T47D (cell line): ENCODE measurements around the gene CCDC74A.
"Not testable (repeated sequence)": the region's sequence is repeated elsewhere in the genome, so short reads cannot be mapped to it uniquely, and the experiment has no call there.

Experiments used
- DNase-seq, 2 experiments: peaks; one replicate each; pipeline versions ENCODE4 v3.0.0 to v3.0.0-alpha.2; 2011 to 2012; ENCODE audit warnings: low read depth in 1 of 2, low spot score in 1 of 2
- JUND ChIP-seq: IDR thresholded peaks from 2 replicates; pipeline ENCODE4 v1.6.1; 2012; ENCODE audit warnings: low read depth
- in situ Hi-C: cut with HindIII; loops from 2 replicates; pipeline ENCODE4 v1.10.0; 2016; ENCODE audit warnings: low sequenced_read_pairs, low pct_unique_long_range_greater_than_20kb

CCDC74A gene

DNA sequence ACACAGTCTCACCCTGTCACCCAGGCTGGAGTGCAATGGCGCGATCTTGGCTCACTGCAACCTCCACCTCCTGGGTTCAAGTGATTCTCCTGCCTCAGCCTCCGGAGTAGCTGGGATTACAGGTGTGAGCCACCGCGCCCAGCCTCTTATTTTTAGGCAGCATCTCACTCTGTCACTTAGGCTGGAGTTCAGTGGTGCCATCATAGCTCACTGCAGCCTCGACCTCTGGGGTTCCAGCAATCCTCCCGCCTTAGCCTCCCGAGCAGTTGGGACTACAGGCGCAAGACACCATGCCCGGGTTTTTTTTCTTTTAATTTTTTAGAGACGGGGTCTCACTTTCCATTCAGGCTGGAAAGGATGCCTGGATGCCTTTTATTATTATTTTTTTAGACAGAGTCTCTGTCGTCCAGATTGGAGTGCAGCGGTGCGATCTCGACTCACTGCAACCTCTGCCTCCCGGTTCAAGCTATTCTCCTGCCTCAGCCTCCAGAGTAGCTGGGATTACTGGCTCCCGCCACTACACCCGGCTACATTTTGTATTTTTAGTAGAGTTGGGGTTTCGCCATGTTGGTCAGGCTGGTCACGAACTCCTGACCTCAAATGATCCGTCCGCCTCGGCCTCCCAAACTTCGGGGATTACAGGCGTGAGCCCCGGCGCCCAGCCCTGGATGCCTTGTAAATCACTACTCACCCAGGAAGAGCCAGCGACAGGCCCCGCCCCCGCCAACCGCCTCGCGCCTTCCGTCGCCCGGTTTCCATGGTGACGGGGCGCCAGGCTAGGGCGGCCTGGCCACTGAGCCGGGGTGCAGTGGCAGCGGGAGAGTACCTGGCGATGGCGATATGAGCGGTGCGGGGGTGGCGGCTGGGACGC is at the start of gene CCDC74A:
Gene CCDC74A (plus strand): TSS at position 758 of the 871 bp plus-strand sequence. CDS start 83 bp downstream, at position 841.
- in situ Hi-C loops, result not testable (repeated sequence)
- DNase-seq, result peak in 1 of 2 experiments; percentile 59

GRCh38 chr2:131478074-131478849 is 49.4 kb upstream of the CCDC74A start:
- in situ Hi-C loops, DNase-seq: not testable (repeated sequence)

- in situ Hi-C loops, DNase-seq: not testable (repeated sequence)
These were observed 48.7 kb upstream of the CCDC74A start for GRCh38 chr2:131478850-131479461.

DNA sequence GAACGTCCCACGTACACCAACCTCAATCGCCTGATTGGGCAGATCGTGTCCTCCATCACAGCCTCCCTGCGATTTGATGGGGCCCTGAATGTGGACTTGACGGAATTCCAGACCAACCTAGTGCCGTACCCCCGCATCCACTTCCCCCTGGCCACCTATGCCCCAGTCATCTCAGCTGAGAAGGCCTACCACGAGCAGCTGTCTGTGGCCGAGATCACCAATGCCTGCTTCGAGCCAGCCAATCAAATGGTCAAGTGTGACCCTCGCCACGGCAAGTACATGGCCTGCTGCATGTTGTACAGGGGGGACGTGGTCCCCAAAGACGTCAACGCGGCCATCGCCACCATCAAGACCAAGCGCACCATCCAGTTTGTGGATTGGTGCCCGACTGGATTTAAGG is 47.3 kb upstream of the CCDC74A start:
- in situ Hi-C loops, DNase-seq: not testable (repeated sequence)

DNA sequence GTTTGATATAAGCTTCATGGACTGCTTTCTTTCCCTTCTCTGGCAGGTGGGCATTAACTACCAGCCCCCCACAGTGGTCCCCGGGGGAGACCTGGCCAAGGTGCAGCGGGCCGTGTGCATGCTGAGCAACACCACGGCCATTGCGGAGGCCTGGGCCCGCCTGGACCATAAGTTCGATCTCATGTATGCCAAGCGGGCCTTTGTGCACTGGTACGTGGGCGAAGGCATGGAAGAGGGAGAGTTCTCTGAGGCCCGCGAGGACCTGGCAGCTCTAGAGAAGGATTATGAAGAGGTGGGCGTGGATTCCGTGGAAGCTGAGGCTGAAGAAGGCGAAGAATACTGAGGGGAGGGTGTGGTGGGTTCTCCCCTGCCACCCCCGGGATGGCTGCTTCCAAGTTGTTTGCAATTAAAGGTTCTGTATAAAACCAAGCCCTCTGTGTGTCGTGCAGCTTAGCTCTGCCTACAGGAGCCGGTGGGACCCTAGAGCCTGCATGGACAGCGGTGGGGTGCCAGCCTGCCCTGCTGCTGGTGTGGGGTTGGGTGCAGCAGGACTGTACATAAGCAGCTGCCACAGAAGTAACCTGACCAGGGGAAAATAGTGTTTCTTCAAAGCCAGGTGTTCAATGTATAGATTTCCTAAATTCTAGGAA is 45.1 kb upstream of the CCDC74A start:
- in situ Hi-C loops, DNase-seq: not testable (repeated sequence)

DNA sequence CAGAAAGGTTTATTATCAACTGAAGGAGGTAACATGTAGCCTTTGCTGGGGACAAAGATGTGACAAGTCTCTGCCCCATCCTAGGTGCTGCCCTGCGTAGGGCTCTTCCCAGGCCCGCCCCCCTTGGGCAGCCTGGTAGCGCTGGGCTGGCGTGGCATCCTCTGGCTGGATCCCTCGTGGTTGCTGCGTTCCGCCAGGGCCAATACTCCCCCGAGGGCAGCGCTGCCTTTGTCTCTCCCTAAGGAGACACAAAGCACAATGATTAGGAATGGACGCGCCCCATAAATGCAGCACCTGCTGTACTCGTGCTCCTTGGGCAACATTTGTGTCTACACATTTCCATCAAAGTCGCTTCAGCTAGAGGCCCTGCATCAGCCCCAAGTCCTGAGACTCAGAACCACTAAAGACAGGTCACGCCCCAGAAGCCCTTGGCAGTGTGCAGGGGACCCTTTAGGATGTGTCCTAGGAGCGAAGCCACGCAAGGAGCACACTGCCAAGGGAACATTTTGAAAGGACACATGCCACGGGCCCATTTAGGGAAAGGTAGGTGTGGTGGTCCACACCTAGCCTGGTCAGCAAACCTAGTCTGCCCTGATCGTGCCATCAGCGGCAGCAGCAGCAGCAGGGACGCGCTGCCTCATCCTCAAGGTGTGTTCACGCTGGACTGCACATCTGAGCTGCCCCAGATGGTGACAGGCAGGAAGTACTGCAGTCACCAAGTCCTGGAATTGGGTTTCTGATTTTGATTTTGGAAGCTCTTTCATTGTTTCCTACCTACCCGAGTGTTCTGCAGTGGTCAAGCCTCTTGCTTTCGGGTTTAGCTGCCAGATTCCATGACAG is 43.5 kb upstream of the CCDC74A start:
- DNase-seq, in situ Hi-C loops: not testable (repeated sequence)

- DNase-seq, in situ Hi-C loops: not testable (repeated sequence)
These were observed 42.7 kb upstream of the CCDC74A start for GRCh38 chr2:131484906-131485460.

DNA sequence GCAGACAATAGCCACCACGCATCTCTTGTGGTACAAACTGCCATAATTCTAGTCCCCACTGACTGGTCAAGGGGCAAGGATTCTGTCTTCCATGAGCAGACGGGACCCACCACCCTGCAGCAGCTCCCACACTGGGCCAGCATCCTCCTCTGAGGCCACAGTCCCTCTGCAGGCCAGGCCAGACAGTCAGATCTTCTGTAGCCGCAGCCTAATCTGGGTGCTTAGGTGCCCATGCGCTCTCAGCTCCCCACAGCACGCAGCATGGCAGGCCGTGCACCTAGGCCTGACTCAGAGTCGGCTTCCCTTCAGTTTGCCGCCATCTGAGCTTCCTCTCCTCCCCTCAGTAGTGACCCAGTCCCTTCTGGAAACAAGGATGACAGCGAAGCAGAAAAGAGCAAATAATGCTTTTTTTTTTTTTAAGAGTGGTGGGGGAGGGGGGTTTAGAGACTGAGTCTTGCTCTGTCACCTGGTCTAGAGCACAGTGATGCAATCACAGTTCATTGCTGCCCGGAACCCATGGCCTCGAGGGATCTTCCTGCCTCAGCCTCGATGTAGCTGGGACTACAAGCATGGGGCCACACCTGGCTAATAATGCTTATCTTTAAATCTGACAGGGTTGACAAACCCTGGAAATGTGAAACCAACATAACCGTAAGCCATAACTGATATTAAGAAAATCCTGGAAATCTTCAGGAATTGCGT is 41.3 kb upstream of the CCDC74A start:
- in situ Hi-C loops, DNase-seq: not testable (repeated sequence)

GRCh38 chr2:131488306-131489205 is 39.1 kb upstream of the CCDC74A start:
- no peak for TF ChIP-seq JUND
- DNase-seq, result no peak
- in situ Hi-C loops, result no loop called here

GRCh38 chr2:131490616-131491468 is 36.8 kb upstream of the CCDC74A start:
- DNase-seq, in situ Hi-C loops: not testable (repeated sequence)

DNA sequence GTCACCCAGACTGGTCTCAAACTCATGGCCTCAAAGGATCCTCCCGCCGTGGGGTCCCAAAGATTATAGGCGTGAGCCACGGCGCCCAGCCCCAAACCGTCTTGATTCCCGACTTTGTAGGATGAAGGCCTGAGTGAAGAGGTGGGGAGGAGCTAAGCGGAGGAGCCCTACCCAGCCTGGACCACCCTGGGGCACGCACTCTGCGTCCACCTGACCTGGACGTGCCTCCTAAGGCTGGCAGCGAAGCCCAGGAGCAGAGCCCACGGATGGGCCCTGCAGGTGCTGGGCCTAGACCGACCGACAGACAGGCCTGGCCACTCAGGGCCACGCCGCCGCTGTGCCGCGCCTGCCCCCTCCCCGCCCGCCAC is 36.2 kb upstream of the CCDC74A start:
- DNase-seq, in situ Hi-C loops: not testable (repeated sequence)

GRCh38 chr2:131492015-131492417 is 35.7 kb upstream of the CCDC74A start, which contains the start of gene MZT2A:
MZT2A (minus strand) TSS chr2:131492397; CDS start chr2:131492376, 21 bp downstream.
- peak in 1 of 2 experiments; percentile 2 for DNase-seq
- in situ Hi-C loops, result not testable (repeated sequence)
